ENCODE data around the gene ZMYND8.

GRCh38 chr20:47161411-47161810 is 195.1 kb downstream of the ZMYND8 start:
- TF ChIP-seq EGR1 (IDR thresholded peaks at IDR 0.05; ENCODE audit: low read depth) (no peak), CTCF (IDR thresholded peaks at IDR 0.05 in 2 of 3, conservative IDR thresholded peaks at IDR 0.05 in 1 of 3; ENCODE audit: borderline replicate concordance in 1 of 3, insufficient read depth in 1 of 3, low read depth in 2 of 3, low read length in 2 of 3) (no peak), EZH2phosphoT487 (IDR thresholded peaks at IDR 0.05; ENCODE audit: borderline replicate concordance) (no peak), TCF7L2 (IDR thresholded peaks at IDR 0.05; ENCODE audit: borderline replicate concordance, extremely low read depth, insufficient read depth, insufficient read length) (no peak), SRF (IDR thresholded peaks at IDR 0.05; ENCODE audit: low read depth) (no peak), POLR2A (IDR thresholded peaks at IDR 0.05; ENCODE audit: borderline replicate concordance, extremely low read depth, insufficient read depth, insufficient read length) (no peak)

All from HCT116 (cell line).